Tibial nerve (tissue), 4 donors: ENCODE data around the gene ADAM15. TPM values are rescaled to one million over a fixed set of nuclear protein-coding genes. Genes with fewer than 3 reads are reported as not detected.

Source experiments
- DNase-seq, 2 donors: peaks; one replicate each; pipeline ENCODE4 v3.0.0-alpha.2; 2019; ENCODE audit warnings: low spot score in 2 of 2
- H3K27ac ChIP-seq, 4 donors: fragments of 200-600 bp; sonication (generic) in 3 of 4; one replicate each; pipeline ENCODE4 v1.5.1; 2017 to 2019; ENCODE audit warnings: mild to moderate bottlenecking in 1 of 4
- H3K27me3 ChIP-seq, 2 donors: fragments of 200-600 bp; sonication (generic) in 1 of 2; one replicate each; pipeline versions ENCODE4 v1.5.1 to v1.6.0; 2017 to 2019
- H3K36me3 ChIP-seq, 3 donors: fragments of 200-600 bp; sonication (generic); one replicate each; pipeline ENCODE4 v1.5.1; 2018 to 2019
- H3K4me1 ChIP-seq, 4 donors: fragments of 200-600 bp; sonication (generic) in 3 of 4; one replicate each; pipeline ENCODE4 v1.5.1; 2017 to 2019
- H3K4me3 ChIP-seq, 4 donors: fragments of 200-600 bp; sonication (generic) in 3 of 4; one replicate each; pipeline ENCODE4 v1.5.1; 2017 to 2019; ENCODE audit warnings: mild to moderate bottlenecking in 1 of 4, moderate library complexity in 1 of 4
- H3K9me3 ChIP-seq, 4 donors: fragments of 200-600 bp; sonication (generic) in 3 of 4; one replicate each; pipeline ENCODE4 v1.5.1; 2017 to 2019
- CTCF ChIP-seq, 5 experiments: fragments of 200-600 bp in 3 of 5; fragments of 450-650 bp in 2 of 5; sonication (generic) in 3 of 5; IDR thresholded peaks; one replicate each; pipeline ENCODE4 v1.5.1; 2016 to 2019; ENCODE audit warnings: antibody characterized with exemption in 5 of 5, mild to moderate bottlenecking in 3 of 5, moderate library complexity in 2 of 5
- EP300 ChIP-seq, 2 donors: sonication (generic); formaldehyde crosslinking; IDR thresholded peaks; one replicate each; pipeline ENCODE4 v1.6.1; 2017; ENCODE audit warnings: antibody characterized with exemption in 2 of 2, mild to moderate bottlenecking in 1 of 2
- POLR2A ChIP-seq, 2 donors: fragments of 450-650 bp; IDR thresholded peaks; one replicate each; pipeline ENCODE4 v1.6.1; 2017; ENCODE audit warnings: antibody characterized with exemption in 2 of 2, mild to moderate bottlenecking in 2 of 2, moderate library complexity in 2 of 2
- WGBS, 2 donors: methylation state at CpG; one replicate each; pipeline ENCODE4 v1.1.5; 2018; 5-methylcytosine and 5-hydroxymethylcytosine counted together
- total RNA-seq, 4 donors: library from RNA; depleted of rRNA; stranded (reverse); fragments of >200 nt; gene quantifications; one replicate each; pipeline ENCODE4 v1.1.0, GENCODE V29; 2016

ADAM15 gene
- total RNA-seq, 4 donors from 2014 or later, result 111 to 202 (median 168) TPM

GRCh38 chr1:155006601-155007101, 44.5 kb upstream of the ADAM15 start:
- 45 to 58% methylated on average over 2 of the region's 2 CpGs for WGBS, 2 donors
- Histone ChIP-seq H3K36me3 (no peaks in the 10 kb centered on the region), H3K4me3 (no peak overlapping the region), H3K27ac (peak overlapping the region; percentile 88 to 99 (median 98)), H3K27me3 (no peaks in the 10 kb centered on the region), H3K9me3 (no peaks in the 10 kb centered on the region), H3K4me1 (peaks cover 0 to 79% (median 70%) of the 10 kb centered on the region in 4 donors)
- TF ChIP-seq CTCF (IDR thresholded peaks at IDR 0.05) (no peak), EP300 (IDR thresholded peaks at IDR 0.05) (peak in 1 of 2 donors; percentile 12)
- no peak for DNase-seq

GRCh38 chr1:155007251-155007828, 43.8 kb upstream of the ADAM15 start:
- TF ChIP-seq EP300 (IDR thresholded peaks at IDR 0.05) (no peak), POLR2A (IDR thresholded peaks at IDR 0.05) (no peak), CTCF (IDR thresholded peaks at IDR 0.05) (no peak)
- 43 to 63% methylated on average over 5 to 6 of the region's 6 CpGs for WGBS, 2 donors
- Histone ChIP-seq H3K36me3 (no peaks in the 10 kb centered on the region), H3K4me3 (peak overlapping the region in 1 of 4 donors; percentile 50), H3K4me1 (peaks cover 0 to 86% (median 76%) of the 10 kb centered on the region in 4 donors), H3K9me3 (no peaks in the 10 kb centered on the region), H3K27me3 (no peaks in the 10 kb centered on the region), H3K27ac (peak overlapping the region; percentile 72 to 99 (median 94))
- DNase-seq, result no peak

- Histone ChIP-seq H3K36me3 (no peaks in the 10 kb centered on the region), H3K4me3 (peak overlapping the region; percentile 13 to 50 (median 28)), H3K27me3 (no peaks in the 10 kb centered on the region), H3K9me3 (no peaks in the 10 kb centered on the region), H3K27ac (peak overlapping the region; percentile 72 to 99 (median 94)), H3K4me1 (peaks cover 0 to 95% (median 85%) of the 10 kb centered on the region in 4 donors)
- TF ChIP-seq POLR2A (IDR thresholded peaks at IDR 0.05), result no peak
- TF ChIP-seq EP300 (IDR thresholded peaks at IDR 0.05), result no peak
- TF ChIP-seq CTCF (IDR thresholded peaks at IDR 0.05), result no peak
- 40 to 46% methylated on average over 15 to 16 of the region's 16 CpGs for WGBS, 2 donors
- no peak for DNase-seq
Measured at GRCh38 chr1:155008015-155008941, 42.8 kb upstream of the ADAM15 start.

GRCh38 chr1:155009221-155009711, 41.9 kb upstream of the ADAM15 start:
- TF ChIP-seq EP300 (IDR thresholded peaks at IDR 0.05) (no peak), CTCF (IDR thresholded peaks at IDR 0.05) (no peak)

More at GRCh38 chr1:155009221-155009711, 41.9 kb upstream of the ADAM15 start:
- Histone ChIP-seq H3K4me3 (peak overlapping the region; percentile 13 to 50 (median 28)), H3K4me1 (peaks cover 0 to 98% (median 87%) of the 10 kb centered on the region in 4 donors), H3K27ac (peak overlapping the region; percentile 72 to 99 (median 94)), H3K36me3 (no peaks in the 10 kb centered on the region), H3K9me3 (no peaks in the 10 kb centered on the region), H3K27me3 (no peaks in the 10 kb centered on the region)
- 66 to 70% methylated on average over 6 to 10 of the region's 12 CpGs for WGBS, 2 donors
- DNase-seq, result no peak
